Breast epithelium (tissue), 3 donors: Measurements from ENCODE around the gene CACNB3.

Experiments
- CTCF ChIP-seq, 3 donors: fragments of 450-650 bp; IDR thresholded peaks; one replicate each; pipeline ENCODE4 v1.5.1; 2016 to 2017; ENCODE audit warnings: antibody characterized with exemption in 3 of 3, mild to moderate bottlenecking in 3 of 3, moderate library complexity in 3 of 3
- POLR2AphosphoS5 ChIP-seq, 3 donors: sonication (generic); formaldehyde crosslinking; IDR thresholded peaks; one replicate each; pipeline ENCODE4 v1.6.1; 2017; ENCODE audit warnings: antibody characterized with exemption in 3 of 3

GRCh38 chr12:48819986-48820725, 1.9 kb downstream of the CACNB3 start:
- no peak for TF ChIP-seq POLR2AphosphoS5 (IDR thresholded peaks at IDR 0.05)
- no peak for TF ChIP-seq CTCF (IDR thresholded peaks at IDR 0.05)
